SW480 (cell line): ENCODE measurements around the gene OR7A17.
A peak's percentile ranks its signal among the peaks of the same experiment; 100 is the strongest.

Experiments used
- DNase-seq: peaks from one replicate; pipeline ENCODE4 v3.0.0-alpha.2; 2016; ENCODE audit warnings: low spot score

OR7A17 gene

DNA sequence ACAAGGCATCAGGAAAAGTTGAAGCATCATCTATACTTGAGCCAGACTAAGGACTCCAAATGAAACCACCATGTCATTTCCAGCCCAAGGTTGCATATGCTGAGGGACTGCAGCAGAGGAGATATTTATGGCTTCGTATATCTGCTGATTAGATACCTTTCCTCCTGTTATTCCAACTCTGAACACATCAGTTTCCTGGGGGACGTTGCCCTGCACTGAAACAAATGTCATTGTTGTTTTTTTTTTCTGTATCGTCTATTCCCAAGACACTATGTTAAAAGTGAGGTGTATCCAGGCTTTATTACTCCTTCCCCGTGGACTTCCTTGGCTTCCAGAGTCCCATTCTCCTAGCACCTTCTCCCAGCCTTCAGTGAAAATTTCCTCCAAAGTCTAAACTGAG is at the start of gene OR7A17:
Gene OR7A17 (minus strand): TSS at position 101 of the 400 bp plus-strand sequence. CDS start 4,777 bp downstream, outside the sequence.
- DNase-seq, result no peak

DNA sequence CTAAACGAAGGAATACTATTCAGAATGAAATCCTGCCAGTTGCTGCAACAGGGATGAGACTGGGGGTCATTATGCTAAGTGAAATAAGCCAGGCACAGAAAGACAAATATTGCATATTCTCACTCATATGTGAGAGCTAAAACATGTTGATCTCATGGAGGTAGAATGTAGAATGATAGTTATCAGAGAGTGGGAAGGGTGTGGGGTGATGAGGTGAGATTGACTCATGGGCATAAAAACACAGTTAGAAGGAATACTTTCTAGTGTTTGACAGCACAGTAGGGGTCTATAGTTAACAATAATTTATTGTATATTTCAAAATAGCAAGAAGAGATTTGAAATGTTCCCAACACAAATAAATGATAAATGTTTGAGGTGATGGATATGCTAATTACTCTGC is 47.6 kb upstream of the OR7A17 start:
- no peak for DNase-seq

DNA sequence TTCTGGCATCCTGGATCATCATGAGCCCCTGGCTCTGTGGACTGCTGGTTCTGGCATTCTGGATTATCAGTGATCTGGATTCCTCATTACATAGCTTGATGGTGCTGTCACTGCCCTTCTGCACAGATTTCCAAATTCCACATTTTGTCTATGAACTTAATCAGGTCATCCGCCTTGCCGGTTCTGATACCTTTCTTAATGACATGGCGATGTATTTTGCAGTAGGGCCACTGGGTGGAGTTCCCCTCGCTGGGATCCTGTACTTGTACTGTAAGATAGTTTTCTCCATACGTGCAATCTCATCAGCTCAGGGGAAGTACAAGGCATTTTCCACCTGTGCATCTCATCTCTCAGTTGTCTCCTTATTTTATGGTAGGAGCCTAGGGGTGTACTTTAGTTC is 30.9 kb upstream of the OR7A17 start:
- no peak for DNase-seq

DNA sequence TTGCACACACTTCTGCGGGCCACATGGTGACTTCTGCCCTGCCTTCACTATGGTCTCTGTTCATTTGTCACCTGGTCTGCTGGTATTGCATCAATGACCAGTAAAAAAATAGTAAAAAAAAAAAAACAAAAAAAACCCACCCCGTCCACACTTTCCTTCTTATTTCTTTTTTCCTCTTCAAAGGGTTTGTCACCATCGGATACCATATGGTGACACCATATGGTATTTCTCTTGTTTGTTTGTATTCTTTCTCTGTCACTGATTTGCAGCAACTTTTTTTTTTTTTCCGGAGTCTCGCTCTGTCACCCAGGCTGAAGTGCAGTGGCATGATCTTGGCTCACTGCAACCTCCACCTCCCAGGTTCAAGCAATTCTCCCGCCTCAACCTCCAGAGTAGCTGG is 29.2 kb upstream of the OR7A17 start:
- DNase-seq, result no peak

DNA sequence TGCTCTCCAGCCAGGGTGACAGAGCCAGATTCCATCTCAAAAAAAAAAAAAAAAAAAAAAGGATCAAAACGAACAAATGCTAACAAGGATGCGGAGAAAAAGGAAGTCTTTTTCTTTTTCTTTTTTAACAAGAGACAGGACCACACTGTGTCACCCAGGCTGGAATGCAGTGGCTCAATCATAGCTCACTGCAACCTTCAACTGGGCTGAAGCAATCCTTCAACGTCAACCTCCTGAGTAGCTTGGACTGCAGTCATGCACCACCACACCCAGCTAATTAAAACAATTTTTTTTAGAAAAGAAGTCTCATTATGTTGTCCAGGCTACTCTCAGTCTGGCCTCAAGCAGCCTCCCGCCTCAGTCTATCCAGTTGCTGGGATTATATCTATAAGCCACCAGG is 20.8 kb upstream of the OR7A17 start:
- no peak for DNase-seq

DNA sequence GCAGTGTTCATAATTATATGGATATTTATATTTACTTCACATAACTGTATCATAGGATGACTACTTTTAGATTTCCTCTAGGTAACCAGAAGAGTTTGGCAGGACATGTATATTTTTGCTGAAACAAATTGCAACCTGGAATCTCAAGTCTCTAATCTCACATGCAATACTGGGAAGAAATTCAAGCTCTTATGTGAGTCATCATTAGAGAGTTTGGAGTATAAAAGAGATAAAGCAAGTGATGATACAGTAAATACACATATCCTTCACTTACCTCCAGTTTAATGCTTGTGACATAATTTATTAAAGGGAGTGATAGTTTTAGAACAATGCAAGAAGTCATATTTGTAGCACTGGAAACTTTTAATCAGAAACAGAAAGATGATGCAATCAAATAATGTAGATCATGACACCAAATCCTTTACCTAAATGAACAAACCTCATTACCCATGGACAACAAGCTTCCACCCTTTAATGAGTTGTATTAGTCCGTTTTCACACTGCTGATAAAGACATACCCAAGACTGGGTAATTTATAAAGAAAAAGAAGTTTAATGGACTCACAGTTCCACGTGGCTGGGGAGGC is 15.8 kb upstream of the OR7A17 start:
- DNase-seq, result no peak

DNA sequence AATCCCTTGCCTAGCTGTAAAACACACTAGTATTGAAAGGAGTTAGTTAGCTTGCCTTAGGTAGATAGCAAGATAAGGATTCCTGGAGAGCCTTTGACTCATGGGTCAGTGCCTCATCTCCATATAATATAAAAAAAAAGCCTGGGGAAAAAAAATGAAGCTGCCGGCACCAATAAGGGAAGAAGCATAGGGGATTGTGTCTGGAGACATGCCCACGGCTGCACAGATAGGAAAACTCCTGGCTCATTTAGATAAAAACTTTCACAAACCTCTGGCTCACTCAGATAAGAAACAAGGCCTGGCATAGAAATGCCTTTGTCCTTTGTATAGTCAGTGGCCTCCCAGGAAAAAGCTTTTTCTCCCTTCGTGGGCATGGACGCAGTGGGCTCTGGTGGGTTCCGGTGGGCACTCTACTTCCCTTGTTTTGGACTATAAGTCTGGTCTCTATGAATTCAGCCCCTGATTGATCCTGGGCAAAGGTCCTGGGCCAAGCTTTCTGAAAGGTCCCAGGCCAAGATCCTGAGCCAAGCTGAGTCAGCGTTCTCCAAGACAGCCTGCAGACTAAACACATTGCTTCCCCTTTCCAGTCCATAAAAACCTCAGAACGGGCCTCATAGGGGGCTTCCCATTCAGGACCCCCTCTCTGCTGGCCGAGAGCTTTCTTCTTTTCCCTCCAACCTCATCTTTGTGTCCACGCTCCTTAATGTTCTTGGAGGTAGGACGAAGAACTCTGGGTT is 4.9 kb upstream of the OR7A17 start:
- no peak for DNase-seq

DNA sequence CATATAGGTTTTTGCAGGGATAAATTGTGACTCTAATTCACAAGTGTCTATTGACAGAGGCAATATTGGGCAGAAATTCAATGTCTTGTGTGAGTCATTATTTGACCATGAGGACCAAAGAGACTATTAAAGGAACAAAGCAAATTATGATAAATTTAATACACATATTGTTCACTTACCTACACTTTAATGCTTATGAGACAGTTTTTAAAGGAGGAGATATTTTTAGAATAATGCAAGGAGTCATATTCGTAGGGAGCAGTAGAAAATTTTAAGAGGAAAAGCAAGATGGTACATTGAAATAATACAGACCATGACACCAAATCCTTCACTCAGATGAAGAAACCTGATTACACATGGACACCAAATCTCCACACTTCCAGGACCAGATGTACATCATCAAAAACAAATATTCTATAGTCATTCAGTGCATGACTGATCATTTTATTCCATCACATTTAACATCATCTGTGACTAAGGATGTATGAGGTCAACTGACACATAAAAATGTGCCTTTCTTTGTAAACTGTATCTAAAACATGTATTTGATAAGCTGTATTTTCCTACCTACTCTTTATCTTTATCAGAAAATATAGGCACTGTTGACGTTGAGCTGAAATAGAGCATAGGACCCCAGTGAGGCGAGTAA is 4.2 kb upstream of the OR7A17 start:
- DNase-seq, result no peak

DNA sequence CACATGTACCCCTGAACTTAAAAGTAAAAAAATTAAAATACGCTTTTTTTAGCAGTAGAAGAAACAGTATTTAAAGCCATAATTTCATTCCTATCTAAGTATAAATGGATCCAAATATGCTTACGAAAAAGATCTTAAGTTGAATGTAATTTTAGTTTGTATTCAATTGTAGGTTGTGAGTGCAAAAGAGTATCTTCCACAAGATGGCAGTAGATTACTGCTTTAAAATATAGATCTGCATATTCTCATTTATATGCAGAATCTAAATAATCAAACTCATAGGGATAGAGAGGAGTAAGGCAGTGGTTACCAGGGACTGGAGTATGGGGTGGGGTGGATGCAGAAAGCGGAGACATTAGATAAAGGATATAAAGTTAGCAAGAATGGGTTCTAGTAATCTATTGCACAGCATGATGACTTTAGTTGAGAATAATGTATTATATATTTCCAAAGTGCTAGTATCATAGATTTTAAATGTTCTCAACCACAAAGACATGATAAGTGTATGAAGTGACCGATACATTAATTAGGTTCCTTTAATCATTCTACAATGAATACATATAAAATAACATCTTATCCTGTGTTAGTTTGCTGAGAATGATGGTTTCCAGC is 14.2 kb downstream of the OR7A17 start:
- peak; percentile 35 for DNase-seq

DNA sequence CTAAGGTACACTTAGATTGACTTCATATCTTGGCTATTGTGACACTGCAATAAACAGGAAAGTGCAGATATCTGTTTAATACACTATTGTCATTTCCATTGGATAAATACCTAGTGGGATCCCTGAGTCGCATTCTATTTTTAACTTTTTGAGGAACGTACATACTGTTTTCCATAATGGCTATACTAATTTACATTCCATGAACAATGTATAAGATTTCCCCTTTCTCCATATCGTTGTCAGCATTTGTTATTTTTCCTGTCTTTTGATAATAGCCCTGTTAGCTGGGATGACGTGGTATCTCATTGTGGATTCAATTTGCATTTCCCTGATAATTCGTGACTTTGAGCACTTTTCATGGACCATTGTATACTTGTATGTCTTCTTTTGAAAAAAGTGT is 17.4 kb downstream of the OR7A17 start:
- no peak for DNase-seq

DNA sequence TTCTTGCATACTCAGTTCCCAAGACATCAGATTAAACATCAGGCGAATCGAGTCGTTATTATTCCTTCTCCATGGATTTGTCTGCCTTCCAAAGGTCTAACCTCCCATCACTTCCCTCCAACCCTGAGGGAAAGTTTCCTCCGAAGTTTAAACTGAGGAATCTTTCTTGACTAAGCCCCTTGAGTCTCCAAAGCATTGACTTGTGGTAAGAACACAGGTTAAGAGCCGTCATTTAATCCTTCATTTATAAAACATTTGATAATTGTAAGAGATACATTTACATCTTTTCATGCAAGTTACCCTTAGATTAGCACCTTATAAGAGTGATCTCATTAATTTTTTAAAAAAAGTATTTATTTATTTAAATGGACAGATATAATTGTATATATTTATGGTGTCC is 37.1 kb downstream of the OR7A17 start, which contains the start of gene OR7A10:
Gene OR7A10 (minus strand): TSS at position 101 of the 400 bp plus-strand sequence. CDS start 7,045 bp downstream, outside the sequence.
- DNase-seq, result no peak

DNA sequence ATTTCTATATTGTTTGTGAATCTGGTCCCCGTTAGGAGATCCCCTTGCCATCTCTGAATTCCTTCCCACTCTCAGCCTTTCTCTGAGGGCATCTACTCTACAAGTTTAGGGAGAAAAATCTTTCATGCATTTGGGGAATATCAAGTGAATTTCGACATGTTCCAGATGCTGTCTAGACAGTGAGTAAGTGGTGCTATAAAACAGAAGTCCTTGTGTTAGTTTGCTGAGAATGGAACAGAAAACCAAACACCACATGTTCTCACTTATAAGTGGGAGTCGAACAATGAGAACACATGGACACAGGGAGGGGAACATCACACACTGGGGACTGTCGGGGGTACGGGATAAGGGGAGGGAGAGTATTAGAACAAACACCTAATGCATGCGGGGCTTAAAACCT is 42.4 kb downstream of the OR7A17 start:
- DNase-seq, result no peak

DNA sequence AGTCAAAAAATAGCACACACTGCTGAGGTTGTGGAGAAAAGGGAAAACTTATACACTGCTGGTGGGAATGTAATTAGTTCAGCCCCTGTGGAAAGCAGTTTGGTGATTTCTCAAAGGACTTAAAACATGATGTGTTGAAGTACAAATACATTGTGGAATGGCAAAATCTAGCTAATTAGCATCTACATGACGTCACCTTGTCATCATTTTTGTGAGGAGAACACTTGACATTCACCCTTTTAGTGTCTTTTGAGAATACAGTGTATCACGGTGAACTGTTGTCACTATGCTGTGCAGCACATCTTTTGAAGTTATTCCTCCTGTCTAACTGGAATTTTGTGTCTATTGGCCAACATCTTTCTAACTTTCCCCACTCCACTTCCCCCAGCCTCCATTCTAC is 42.8 kb downstream of the OR7A17 start:
- DNase-seq, result no peak

DNA sequence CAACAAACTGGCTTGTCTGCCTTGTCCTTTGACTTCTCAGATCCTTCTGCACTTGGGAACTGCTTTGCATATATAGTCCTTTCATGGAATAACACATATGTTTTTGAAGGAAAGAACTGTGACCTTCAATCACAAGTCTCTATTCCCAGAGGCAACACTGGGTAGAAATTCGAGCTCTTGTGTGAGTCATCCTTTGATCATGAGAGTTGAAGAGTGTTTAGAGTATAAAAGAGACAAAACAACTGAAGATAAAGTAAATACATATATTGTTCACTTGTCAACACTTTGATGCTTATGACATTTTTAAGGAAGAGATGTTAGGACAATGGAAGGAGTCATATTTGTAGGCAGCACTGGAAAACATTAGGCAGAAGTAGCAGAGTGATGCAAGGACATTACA is 45.7 kb downstream of the OR7A17 start:
- peak; percentile 61 for DNase-seq

DNA sequence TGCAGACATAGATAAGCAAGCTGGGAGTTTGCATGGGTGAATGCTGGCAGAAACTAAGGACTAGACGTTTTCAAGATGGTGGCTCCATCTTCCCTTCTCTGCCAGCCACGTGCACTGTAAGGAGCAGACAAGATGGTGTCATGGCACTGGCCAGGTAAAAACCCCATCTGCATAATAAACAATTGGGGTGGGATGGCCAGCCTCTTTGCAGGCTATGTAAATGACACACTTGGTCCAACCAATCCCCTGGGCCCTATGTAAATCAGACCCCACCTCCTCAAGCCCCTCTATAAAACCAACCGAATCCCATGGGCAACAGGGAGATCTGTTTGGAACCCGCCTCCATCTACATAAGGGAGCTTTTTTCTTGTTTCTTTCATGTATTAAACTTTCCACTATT is 48.5 kb downstream of the OR7A17 start:
- no peak for DNase-seq

DNA sequence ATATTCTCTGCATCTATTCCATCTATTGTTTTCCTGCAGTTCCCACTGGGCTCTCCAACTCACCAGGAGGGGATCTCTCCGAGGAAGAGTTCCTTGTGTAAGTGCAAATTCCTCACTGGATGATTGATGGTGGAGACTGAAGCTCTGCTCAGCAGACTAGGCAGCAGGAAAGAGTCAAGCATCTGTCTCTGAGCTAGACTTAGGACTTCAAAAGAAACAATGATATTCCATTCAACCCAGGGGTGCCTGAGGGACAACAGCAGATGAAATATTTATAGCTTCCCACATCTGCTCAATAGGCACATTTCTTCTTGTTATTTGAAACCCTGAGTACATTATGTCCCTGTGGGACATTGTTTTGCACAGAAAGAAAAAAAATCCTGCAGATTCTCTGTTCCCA is 50.9 kb downstream of the OR7A17 start, which contains the start of the genes OR7A5 and OR7C1:
Gene OR7A5 (minus strand): TSS at position 175 of the 400 bp plus-strand sequence. CDS start 6,944 bp downstream, outside the sequence.
Gene OR7C1 (minus strand): TSS at position 175 of the 400 bp plus-strand sequence. CDS start 35,049 bp downstream, outside the sequence.
- DNase-seq, result no peak

DNA sequence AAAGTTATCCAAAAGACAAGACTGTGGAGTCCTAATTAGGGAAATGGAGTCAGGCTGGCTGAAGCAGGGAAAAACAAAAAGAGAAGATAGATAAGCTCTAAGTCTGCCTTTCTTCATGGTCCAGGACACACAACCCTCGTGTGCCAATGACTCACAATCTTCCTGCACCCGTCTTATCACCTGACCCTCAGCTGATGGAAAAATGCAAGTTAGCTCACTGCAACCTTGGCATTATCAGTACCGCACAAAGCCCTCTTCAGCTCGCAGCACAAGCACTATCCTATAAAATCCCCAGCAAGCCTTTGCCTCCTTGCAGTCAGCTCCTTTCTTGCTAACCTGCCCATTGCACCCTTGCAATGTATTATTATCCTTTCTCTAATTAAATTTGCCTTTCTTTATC is 55.2 kb downstream of the OR7A17 start:
- DNase-seq, result no peak
